Kidney (tissue), 14 donors: ENCODE measurements around the gene KAT5. TPM values are rescaled to one million over a fixed set of nuclear protein-coding genes. Genes with fewer than 3 reads are reported as not detected.
"Not testable (repeated sequence)": the region's sequence is repeated elsewhere in the genome, so short reads cannot be mapped to it uniquely, and the experiment has no call there.

Experiments used
- DNase-seq, 5 donors: peaks; one replicate each; pipeline ENCODE4 v3.0.0-alpha.2; 2013 to 2020
- FAIRE-seq: peaks from 2 replicates; lab custom pipeline; 2012; peaks lifted over from hg19 to GRCh38; lab: Jason Lieb, UNC
- H3K27ac ChIP-seq, 2 donors: one replicate each; pipeline ENCODE4 v1.7.0; 2013; ENCODE audit warnings: low read depth in 2 of 2, low read length in 2 of 2, inconsistent platforms in 1 of 2
- H3K27me3 ChIP-seq: one replicate; pipeline ENCODE4 v1.7.1; 2013; ENCODE audit warnings: low read length, inconsistent platforms; ENCODE audit not compliant: control insufficient read depth, insufficient read depth
- H3K36me3 ChIP-seq, 3 donors: one replicate each; pipeline versions ENCODE4 v1.7.0 to v1.7.1; 2013; ENCODE audit warnings: low read length in 3 of 3, control low read depth in 1 of 3, inconsistent platforms in 1 of 3; ENCODE audit not compliant: insufficient read depth in 3 of 3, control insufficient read depth in 2 of 3
- H3K4me1 ChIP-seq, 3 donors: one replicate each; pipeline versions ENCODE4 v1.7.0 to v1.7.1; 2013; ENCODE audit warnings: low read length in 3 of 3, inconsistent platforms in 1 of 3, low read depth in 1 of 3; ENCODE audit not compliant: control insufficient read depth in 2 of 3, insufficient read depth in 2 of 3
- H3K4me3 ChIP-seq, 3 donors: one replicate each; pipeline versions ENCODE4 v1.7.0 to v1.8.1; 2013; ENCODE audit warnings: low read length in 3 of 3, control low read depth in 1 of 3, inconsistent platforms in 1 of 3
- H3K9ac ChIP-seq, 3 donors: one replicate each; pipeline versions ENCODE4 v1.7.0 to v1.7.1; 2013; ENCODE audit warnings: low read length in 3 of 3, control low read depth in 1 of 3, inconsistent platforms in 1 of 3
- H3K9me3 ChIP-seq, 3 donors: one replicate each; pipeline versions ENCODE4 v1.7.0 to v1.7.1; 2013; ENCODE audit warnings: low read length in 3 of 3, control low read depth in 1 of 3, inconsistent platforms in 1 of 3; ENCODE audit not compliant: control insufficient read depth in 2 of 3, insufficient read depth in 1 of 3
- intact Hi-C: fragments of 100-400 bp; cut with DNase I; formaldehyde crosslinking; loops from one replicate; pipeline ENCODE4 v1.11.1; 2022
- polyA plus RNA-seq: library from polyadenylated mRNA; stranded (reverse); fragments of 350-450 nt; fragmentation: Illumina TruSeq; extraction: RNeasy Lipid Tissue Mini Kit (QIAGEN cat#74804); gene quantifications from one replicate; pipeline ENCODE4 v1.2.3, GENCODE V29; 2014; ENCODE audit warnings: low read depth, low replicate concordance; ENCODE audit not compliant: insufficient read depth
- total RNA-seq: library from RNA; stranded (reverse); fragmentation: NEBNext Ultra II Directional; extraction: Animal tissue kit (Norgen Biotek cat#: 25700); gene quantifications from one replicate; pipeline ENCODE4 v1.2.1, GENCODE V29; 2021
- TF ChIP-seq, protein P1 (sequence below): IDR thresholded peaks from 3 replicates; pipeline ENCODE4 v1.5.1; 2012; ENCODE audit warnings: mild to moderate bottlenecking, moderate library complexity, borderline replicate concordance; ENCODE audit not compliant: insufficient read depth; ENCODE audit errors: extremely low read depth
- donor health status: control.
- donor health status: control.
- donor health status: control.
- donor health status: control.
- donor health status: control.
- donor health status: DM: yes; HTN: yes; CAD: no.
- donor health status: Normal renal cell carcinoma (clear cell type).

KAT5 gene
- total and polyA plus RNA-seq, 2 donors from 2014 or later = 68.4 to 74.7 TPM

DNA sequence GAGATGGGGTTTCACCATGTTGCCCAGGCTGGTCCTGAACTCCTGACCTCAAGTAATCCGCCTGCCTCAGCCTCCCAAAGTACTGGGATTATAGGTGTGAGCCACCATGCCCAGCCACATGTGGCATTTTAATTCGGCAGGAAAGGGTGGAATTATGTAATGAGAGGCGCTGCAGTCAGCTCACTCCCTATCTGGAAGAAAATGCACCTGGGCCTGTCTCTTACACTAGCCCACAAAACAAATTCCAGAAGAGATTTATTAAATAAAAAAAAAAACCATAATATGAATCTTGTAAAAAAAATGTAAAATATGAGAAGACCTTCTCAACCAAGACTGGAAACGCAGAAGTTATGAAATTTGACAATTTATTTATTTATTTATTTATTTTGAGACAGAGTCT lies 8.2 kb upstream of the KAT5 start:
- no peaks in the 10 kb centered on the region for H3K9me3 ChIP-seq
- no peak for FAIRE-seq
- no peaks in the 10 kb centered on the region for H3K36me3 ChIP-seq
- H3K27me3 ChIP-seq = no peaks in the 10 kb centered on the region
- no peaks in the 10 kb centered on the region for H3K4me1 ChIP-seq
- intact Hi-C loops = loop anchor here (10.0 kb wide), 1 partner anchor 131 kb away; the partner anchor contains the start of gene SNX32
- no peak overlapping the region for H3K4me3 ChIP-seq
- H3K9ac ChIP-seq = no peak overlapping the region
- H3K27ac ChIP-seq = no peak overlapping the region
- TF ChIP-seq, protein P1, sequence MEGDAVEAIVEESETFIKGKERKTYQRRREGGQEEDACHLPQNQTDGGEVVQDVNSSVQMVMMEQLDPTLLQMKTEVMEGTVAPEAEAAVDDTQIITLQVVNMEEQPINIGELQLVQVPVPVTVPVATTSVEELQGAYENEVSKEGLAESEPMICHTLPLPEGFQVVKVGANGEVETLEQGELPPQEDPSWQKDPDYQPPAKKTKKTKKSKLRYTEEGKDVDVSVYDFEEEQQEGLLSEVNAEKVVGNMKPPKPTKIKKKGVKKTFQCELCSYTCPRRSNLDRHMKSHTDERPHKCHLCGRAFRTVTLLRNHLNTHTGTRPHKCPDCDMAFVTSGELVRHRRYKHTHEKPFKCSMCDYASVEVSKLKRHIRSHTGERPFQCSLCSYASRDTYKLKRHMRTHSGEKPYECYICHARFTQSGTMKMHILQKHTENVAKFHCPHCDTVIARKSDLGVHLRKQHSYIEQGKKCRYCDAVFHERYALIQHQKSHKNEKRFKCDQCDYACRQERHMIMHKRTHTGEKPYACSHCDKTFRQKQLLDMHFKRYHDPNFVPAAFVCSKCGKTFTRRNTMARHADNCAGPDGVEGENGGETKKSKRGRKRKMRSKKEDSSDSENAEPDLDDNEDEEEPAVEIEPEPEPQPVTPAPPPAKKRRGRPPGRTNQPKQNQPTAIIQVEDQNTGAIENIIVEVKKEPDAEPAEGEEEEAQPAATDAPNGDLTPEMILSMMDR = no peak
- no peak for DNase-seq

DNA sequence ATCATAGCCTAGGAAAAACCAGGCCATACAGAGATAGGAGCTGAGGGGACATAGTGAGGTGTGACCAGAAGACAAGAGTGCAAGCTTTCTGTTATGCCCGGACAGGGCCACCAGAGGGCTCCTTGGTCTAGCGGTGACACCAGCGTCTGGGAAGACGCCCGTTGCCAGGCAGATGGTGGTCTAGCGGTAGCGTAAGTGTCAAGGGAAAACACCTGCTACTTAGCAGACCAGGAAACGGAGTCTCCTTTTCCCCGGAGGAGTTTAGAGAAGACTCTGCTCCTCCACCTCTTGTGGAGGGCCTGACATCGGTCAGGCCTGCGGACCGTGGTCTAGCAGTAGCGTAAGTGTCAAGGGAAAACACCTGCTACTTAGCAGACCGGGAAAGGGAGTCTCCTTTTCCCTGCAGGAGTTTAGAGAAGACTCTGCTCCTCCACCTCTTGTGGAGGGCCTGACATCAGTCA lies 5.7 kb upstream of the KAT5 start:
- TF ChIP-seq, protein P1 = peak; percentile 55
- not testable (repeated sequence) for H3K9me3 ChIP-seq, H3K27me3 ChIP-seq, H3K27ac ChIP-seq, H3K36me3 ChIP-seq, H3K4me1 ChIP-seq, FAIRE-seq
- intact Hi-C loops = loop anchor here (10.0 kb wide), 1 partner anchor 128 kb away; the partner anchor contains the start of gene SNX32
- peak; percentile 68 to 86 (median 70) for DNase-seq
- Histone ChIP-seq H3K4me3 (peak overlapping the region in 2 of 3 donors; percentile 39 to 45), H3K9ac (peak overlapping the region in 1 of 3 donors; percentile 26)

DNA sequence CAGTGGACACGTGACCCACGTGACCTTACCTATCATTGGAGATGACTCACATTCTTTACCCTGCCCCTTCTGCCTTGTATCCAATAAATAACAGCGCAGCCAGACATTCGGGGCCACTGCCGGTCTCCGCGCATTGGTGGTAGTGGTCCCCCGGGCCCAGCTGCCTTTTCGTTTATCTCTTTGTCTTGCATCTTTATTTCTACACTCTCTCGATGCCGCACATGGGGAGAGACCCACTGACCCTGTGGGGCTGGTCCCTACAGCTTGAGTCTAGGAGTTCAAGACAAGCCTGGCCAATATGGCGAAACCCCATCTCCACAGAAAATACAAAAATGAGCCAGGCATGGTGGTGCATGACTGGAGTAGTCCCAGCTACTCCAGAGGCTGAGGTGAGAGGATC lies 5.0 kb upstream of the KAT5 start:
- H3K27me3 ChIP-seq, DNase-seq, H3K9me3 ChIP-seq, H3K4me1 ChIP-seq, FAIRE-seq, H3K9ac ChIP-seq, H3K27ac ChIP-seq, H3K4me3 ChIP-seq, H3K36me3 ChIP-seq: not testable (repeated sequence)
- intact Hi-C loops = loop anchor here (10.0 kb wide), 1 partner anchor 128 kb away; the partner anchor contains the start of gene SNX32

DNA sequence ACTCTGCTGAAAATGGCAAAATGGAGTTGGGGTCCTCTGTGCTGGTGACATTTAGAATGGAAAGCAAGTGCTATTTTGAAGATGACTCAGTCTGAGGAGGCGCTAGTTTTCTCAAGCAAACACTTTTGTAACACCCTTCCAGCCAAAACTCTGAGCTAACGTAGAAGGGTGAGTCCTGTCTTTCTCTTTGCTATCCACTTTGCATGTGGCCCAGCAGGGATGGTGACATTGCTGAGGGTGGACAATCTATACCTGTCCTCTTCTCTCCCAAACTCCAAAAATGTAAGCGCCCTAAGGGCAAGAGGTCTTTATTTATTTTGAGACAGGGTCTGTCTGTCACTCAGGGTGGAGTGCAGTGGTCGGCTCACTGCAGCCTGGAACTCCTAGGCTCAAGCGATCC lies 3.6 kb upstream of the KAT5 start:
- Histone ChIP-seq H3K9me3 (no peaks in the 10 kb centered on the region), H3K4me3 (no peak overlapping the region), H3K9ac (no peak overlapping the region), H3K27me3 (no peaks in the 10 kb centered on the region), H3K27ac (no peak overlapping the region), H3K4me1 (peaks cover 0 to 7% (median 0%) of the 10 kb centered on the region in 3 donors), H3K36me3 (peaks cover 0 to 2% (median 1%) of the 10 kb centered on the region in 3 donors)
- DNase-seq (no peak), FAIRE-seq (no peak)
- TF ChIP-seq, protein P1 = no peak
- intact Hi-C loops = loop anchor here (10.0 kb wide), 1 partner anchor 126 kb away; the partner anchor contains the start of gene SNX32
